ENCODE measurements around the gene STEAP3.

- TF ChIP-seq POLR2AphosphoS5 (IDR thresholded peaks at IDR 0.05) (no peak), EZH2 (IDR thresholded peaks at IDR 0.05; ENCODE audit: borderline replicate concordance, insufficient read depth, low read length, poor library complexity, severe bottlenecking) (no peak)
Observed at GRCh38 chr2:119228136-119228535, 4.5 kb downstream of the STEAP3 start.
